Skeletal muscle tissue (tissue), 4 donors: Measurements from ENCODE around the gene ZFAND3. TPM values are rescaled to one million over a fixed set of nuclear protein-coding genes. Genes with fewer than 3 reads are reported as not detected.

Experiments used
- H3K27ac ChIP-seq: one replicate; pipeline ENCODE4 v1.7.0; 2013; ENCODE audit warnings: mild to moderate bottlenecking, low read depth, low read length, inconsistent platforms
- H3K27me3 ChIP-seq, 3 donors: one replicate each; pipeline ENCODE4 v1.7.0; 2013; ENCODE audit warnings: low read length in 3 of 3; ENCODE audit not compliant: control insufficient read depth in 3 of 3, insufficient read depth in 3 of 3
- H3K36me3 ChIP-seq, 3 donors: one replicate each; pipeline ENCODE4 v1.7.0; 2013; ENCODE audit warnings: low read length in 3 of 3; ENCODE audit not compliant: control insufficient read depth in 3 of 3, insufficient read depth in 3 of 3
- H3K4me1 ChIP-seq, 3 donors: one replicate each; pipeline ENCODE4 v1.7.0; 2013; ENCODE audit warnings: low read length in 3 of 3, mild to moderate bottlenecking in 3 of 3; ENCODE audit not compliant: control insufficient read depth in 3 of 3, insufficient read depth in 3 of 3
- H3K4me3 ChIP-seq, 3 donors: one replicate each; pipeline ENCODE4 v1.7.0; 2013; ENCODE audit warnings: low read length in 3 of 3
- H3K9ac ChIP-seq, 3 donors: one replicate each; pipeline ENCODE4 v1.7.0; 2013; ENCODE audit warnings: low read length in 3 of 3, mild to moderate bottlenecking in 3 of 3, moderate library complexity in 2 of 3, low read depth in 1 of 3
- H3K9me3 ChIP-seq, 3 donors: one replicate each; pipeline ENCODE4 v1.7.0; 2013; ENCODE audit warnings: low read length in 3 of 3; ENCODE audit not compliant: control insufficient read depth in 3 of 3
- total RNA-seq: library from RNA; depleted of rRNA; stranded (reverse); fragments of >200 nt; gene quantifications from one replicate; pipeline ENCODE4 v1.2.3, GENCODE V29; 2014
- donor health status: Osteomylitis.

The ZFAND3 gene
- total RNA-seq, 1 donor from 2014 or later: 23.0 TPM

DNA sequence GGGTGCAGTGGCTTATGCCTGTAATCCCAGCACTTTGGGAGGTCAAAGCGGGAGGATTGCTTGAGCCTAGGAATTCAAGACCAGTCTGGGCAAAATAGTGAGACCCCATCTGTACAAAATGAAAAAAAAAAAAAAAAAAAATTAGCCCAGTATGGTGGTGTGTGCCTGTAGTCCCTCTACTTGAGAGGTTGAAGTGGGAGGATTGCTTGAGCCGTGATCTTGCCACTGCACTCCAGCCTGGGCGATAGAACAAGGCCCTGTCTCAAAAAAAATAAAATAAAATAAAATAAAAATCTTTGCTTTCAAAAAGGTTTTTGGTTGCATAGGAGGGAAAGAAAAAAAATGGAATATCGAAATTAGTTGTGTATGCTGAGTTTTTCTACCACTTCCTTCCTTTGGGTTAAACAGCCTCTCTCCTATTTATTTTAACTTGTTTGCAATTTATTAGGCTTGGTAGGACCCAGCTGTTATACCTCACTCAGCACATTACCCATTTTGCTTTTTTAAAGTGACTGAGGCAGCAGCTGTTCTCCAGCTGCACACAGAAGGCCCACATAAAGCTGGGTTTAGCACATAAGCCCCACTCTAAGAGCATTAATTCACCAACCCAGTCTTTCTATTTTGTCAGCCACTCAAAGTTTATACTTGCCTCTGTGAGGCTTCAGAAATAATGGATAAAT lies 152.3 kb downstream of the ZFAND3 start:
- Histone ChIP-seq H3K4me3 (no peak overlapping the region), H3K27ac (no peak overlapping the region), H3K9ac (no peak overlapping the region), H3K4me1 (no peaks in the 10 kb centered on the region), H3K36me3 (no peaks in the 10 kb centered on the region), H3K9me3 (peaks cover 5 to 7% (median 6%) of the 10 kb centered on the region in 3 donors), H3K27me3 (no peaks in the 10 kb centered on the region)

DNA sequence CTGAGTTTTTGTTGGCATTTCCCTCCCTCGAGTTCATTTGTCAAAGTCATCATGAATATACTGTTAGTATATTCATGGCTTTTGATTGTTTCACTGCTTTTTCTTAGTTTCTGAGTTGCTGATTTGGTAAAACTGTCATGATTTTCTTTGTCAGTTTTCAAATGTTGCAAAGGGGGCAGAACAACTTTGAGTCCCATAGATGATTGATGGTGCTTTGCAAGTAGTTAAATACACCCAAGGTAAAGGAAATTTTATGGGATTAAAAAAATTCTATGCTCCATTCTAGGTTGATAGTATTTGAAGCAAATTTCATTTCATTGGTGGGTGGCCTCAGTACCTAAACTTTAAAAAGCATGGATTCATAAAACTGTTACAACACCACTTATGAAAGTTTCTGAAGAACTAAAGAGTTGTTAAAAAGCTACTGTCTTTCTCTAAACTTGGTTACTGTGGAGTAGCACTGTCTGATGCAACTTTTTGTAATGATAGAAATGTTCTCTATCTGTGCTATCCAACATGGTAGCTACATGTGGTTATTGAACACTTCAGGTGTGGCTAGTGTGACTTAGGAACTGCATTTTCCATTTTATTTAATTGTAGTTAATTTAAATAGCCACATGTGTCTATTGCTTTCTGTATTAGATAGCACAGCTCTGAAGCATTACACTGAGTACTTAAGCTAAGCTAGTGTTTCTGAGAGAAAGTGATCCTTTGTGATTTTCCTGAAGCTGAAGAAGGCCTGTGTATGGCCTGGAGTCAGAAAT lies 153.6 kb downstream of the ZFAND3 start:
- H3K4me1 ChIP-seq: no peaks in the 10 kb centered on the region
- H3K36me3 ChIP-seq: no peaks in the 10 kb centered on the region
- no peak overlapping the region for H3K27ac ChIP-seq
- H3K9ac ChIP-seq: no peak overlapping the region
- H3K27me3 ChIP-seq: no peaks in the 10 kb centered on the region
- H3K4me3 ChIP-seq: no peak overlapping the region
- H3K9me3 ChIP-seq: peaks cover 5 to 7% (median 6%) of the 10 kb centered on the region in 3 donors

DNA sequence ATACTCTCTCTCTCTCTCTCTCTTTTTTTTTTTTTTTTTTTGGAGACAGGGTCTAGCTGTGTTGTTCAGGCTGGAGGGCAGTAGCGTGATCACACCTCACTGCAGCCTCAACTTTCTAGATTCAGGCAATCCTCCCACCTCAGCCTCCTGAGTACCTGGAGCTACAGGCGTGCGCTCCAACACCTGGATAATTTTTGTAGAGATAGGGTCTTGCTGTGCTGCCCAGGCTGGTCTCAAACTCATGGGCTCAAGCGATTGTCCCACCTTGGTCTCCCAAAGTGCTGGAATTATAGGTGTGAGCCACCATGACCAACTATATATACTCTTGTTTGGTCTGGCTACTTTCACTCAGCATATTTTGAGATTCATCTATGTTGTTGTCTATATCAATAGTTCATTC lies 154.9 kb downstream of the ZFAND3 start:
- Histone ChIP-seq H3K9ac (no peak overlapping the region), H3K27ac (no peak overlapping the region), H3K9me3 (peaks cover 5 to 7% (median 6%) of the 10 kb centered on the region in 3 donors), H3K27me3 (no peaks in the 10 kb centered on the region), H3K36me3 (no peaks in the 10 kb centered on the region), H3K4me3 (no peak overlapping the region), H3K4me1 (peaks cover 0 to 2% (median 0%) of the 10 kb centered on the region in 3 donors)

DNA sequence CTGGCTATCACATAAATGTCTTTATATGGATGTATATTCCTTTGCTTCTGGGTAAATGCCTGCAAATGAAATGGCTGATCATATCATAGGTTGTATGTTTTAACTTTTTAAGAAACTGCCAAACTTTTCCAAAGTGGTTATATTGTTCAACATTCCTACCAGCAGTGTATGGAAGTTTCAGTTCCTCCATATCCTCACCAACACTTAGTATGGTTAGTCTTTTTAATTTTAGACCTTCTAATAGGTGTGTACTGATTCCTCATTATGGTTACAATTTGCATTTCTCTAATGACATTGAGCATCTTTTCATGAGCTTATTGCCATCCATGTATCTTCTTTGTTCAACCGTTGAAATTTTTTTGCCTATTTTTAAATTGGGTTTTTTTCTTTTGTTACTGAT lies 155.4 kb downstream of the ZFAND3 start:
- H3K9ac ChIP-seq: no peak overlapping the region
- no peaks in the 10 kb centered on the region for H3K27me3 ChIP-seq
- no peak overlapping the region for H3K4me3 ChIP-seq
- H3K9me3 ChIP-seq: peaks cover 5 to 7% (median 6%) of the 10 kb centered on the region in 3 donors
- H3K27ac ChIP-seq: no peak overlapping the region
- H3K36me3 ChIP-seq: no peaks in the 10 kb centered on the region
- peaks cover 0 to 8% (median 0%) of the 10 kb centered on the region in 3 donors for H3K4me1 ChIP-seq

GRCh38 chr6:37977715-37978114 lies 158.2 kb downstream of the ZFAND3 start:
- Histone ChIP-seq H3K4me1 (peaks cover 6 to 21% (median 10%) of the 10 kb centered on the region in 3 donors), H3K27ac (no peak overlapping the region), H3K9ac (no peak overlapping the region), H3K9me3 (peaks cover 5 to 7% (median 6%) of the 10 kb centered on the region in 3 donors), H3K36me3 (no peaks in the 10 kb centered on the region), H3K4me3 (no peak overlapping the region), H3K27me3 (no peaks in the 10 kb centered on the region)

GRCh38 chr6:37979392-37980221 lies 160.1 kb downstream of the ZFAND3 start:
- Histone ChIP-seq H3K4me1 (peaks cover 6 to 21% (median 10%) of the 10 kb centered on the region in 3 donors), H3K36me3 (no peaks in the 10 kb centered on the region), H3K27ac (no peak overlapping the region), H3K9ac (no peak overlapping the region), H3K27me3 (no peaks in the 10 kb centered on the region), H3K9me3 (peaks cover 2 to 7% (median 5%) of the 10 kb centered on the region in 3 donors), H3K4me3 (no peak overlapping the region)

- no peak overlapping the region for H3K4me3 ChIP-seq
- H3K27me3 ChIP-seq: no peaks in the 10 kb centered on the region
- H3K9ac ChIP-seq: no peak overlapping the region
- H3K36me3 ChIP-seq: no peaks in the 10 kb centered on the region
- H3K9me3 ChIP-seq: peaks cover 0 to under 1% (median 0%) of the 10 kb centered on the region in 3 donors
- peaks cover 6 to 21% (median 11%) of the 10 kb centered on the region in 3 donors for H3K4me1 ChIP-seq
- H3K27ac ChIP-seq: no peak overlapping the region
These were observed 160.7 kb downstream of the ZFAND3 start for GRCh38 chr6:37980222-37980595.

DNA sequence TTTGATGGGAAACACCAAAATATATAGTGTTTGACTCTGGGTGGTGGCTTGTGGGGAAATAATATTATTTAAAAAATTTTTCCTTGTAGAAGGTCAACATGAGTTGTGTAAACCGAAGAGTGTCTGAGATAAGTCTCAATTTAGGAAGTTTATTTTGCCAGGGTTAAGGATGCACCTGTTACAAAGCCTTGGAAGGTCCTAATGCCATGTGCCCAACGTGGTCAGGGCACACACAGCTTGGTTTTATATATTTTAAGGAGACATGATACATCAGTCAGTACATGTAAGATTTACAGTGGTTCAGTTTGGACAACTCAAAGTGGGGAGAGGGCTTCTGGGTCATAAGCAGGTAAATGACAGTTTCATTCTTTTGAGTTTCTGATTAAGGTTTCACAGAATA lies 162.1 kb downstream of the ZFAND3 start:
- Histone ChIP-seq H3K4me1 (peaks cover 9 to 21% (median 12%) of the 10 kb centered on the region in 3 donors), H3K27me3 (no peaks in the 10 kb centered on the region)

DNA sequence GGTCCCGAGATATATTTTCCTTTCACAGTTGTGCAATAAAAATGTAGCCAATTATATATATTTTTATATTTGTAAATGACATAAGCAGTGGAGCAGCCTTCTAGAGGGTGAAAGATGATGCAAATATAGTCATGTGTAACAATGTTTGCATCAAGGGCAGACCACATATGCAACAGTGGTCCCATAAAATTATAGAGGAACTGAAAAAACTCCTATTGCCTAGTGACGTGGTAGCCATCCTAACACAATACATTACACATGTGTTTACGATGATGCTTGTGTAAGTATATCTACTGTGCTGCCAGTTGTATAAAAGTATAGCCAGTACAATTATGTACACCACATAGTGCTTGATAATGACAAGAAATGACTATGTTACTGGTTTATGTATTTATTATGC lies 162.8 kb downstream of the ZFAND3 start:
- Histone ChIP-seq H3K27me3 (no peaks in the 10 kb centered on the region), H3K9me3 (no peaks in the 10 kb centered on the region), H3K36me3 (no peaks in the 10 kb centered on the region), H3K9ac (no peak overlapping the region), H3K4me1 (peaks cover 10 to 21% (median 12%) of the 10 kb centered on the region in 3 donors), H3K4me3 (no peak overlapping the region), H3K27ac (no peak overlapping the region)

More for the DNA sequence above, 162.1 kb downstream of the ZFAND3 start:
- Histone ChIP-seq H3K4me3 (no peak overlapping the region), H3K27ac (no peak overlapping the region), H3K36me3 (no peaks in the 10 kb centered on the region), H3K9me3 (no peaks in the 10 kb centered on the region), H3K9ac (no peak overlapping the region)
